Trophoblast cell (in vitro differentiated cells and primary cell): ENCODE results near the gene AMOTL1.

Source experiments
- DNase-seq, 2 donors: peaks; one replicate each; pipeline ENCODE4 v3.0.0-alpha.2; 2016
- H2AFZ ChIP-seq: 2 replicates; pipeline ENCODE4 v1.6.1; 2013; ENCODE audit warnings: low read length, moderate library complexity, mild to moderate bottlenecking; ENCODE audit not compliant: insufficient read depth, poor library complexity
- H2AK5ac ChIP-seq: 2 replicates; pipeline ENCODE4 v1.6.1; 2013; ENCODE audit warnings: mild to moderate bottlenecking, low read length
- H2BK120ac ChIP-seq: 2 replicates; pipeline ENCODE4 v1.6.1; 2013; ENCODE audit warnings: low read length, mild to moderate bottlenecking, moderate library complexity; ENCODE audit not compliant: insufficient read depth, poor library complexity
- H2BK12ac ChIP-seq: 2 replicates; pipeline ENCODE4 v1.6.1; 2013; ENCODE audit warnings: mild to moderate bottlenecking, low read length, moderate library complexity
- H2BK5ac ChIP-seq: 2 replicates; pipeline ENCODE4 v1.6.1; 2013; ENCODE audit warnings: low read length, low read depth, moderate library complexity, mild to moderate bottlenecking; ENCODE audit not compliant: poor library complexity
- H3K14ac ChIP-seq: 2 replicates; pipeline ENCODE4 v1.6.1; 2013; ENCODE audit warnings: mild to moderate bottlenecking, low read length
- H3K18ac ChIP-seq: 2 replicates; pipeline ENCODE4 v1.6.1; 2013; ENCODE audit warnings: mild to moderate bottlenecking, low read length
- H3K23ac ChIP-seq: 2 replicates; pipeline ENCODE4 v1.6.1; 2013; ENCODE audit warnings: low read length
- H3K27ac ChIP-seq: 2 replicates; pipeline ENCODE4 v1.5.1; 2013; ENCODE audit warnings: low read depth, mild to moderate bottlenecking, inconsistent platforms, low read length, moderate library complexity
- H3K27me3 ChIP-seq: 2 replicates; pipeline ENCODE4 v1.6.1; 2013; ENCODE audit warnings: inconsistent platforms, mild to moderate bottlenecking, low read length, moderate library complexity; ENCODE audit not compliant: insufficient read depth
- H3K36me3 ChIP-seq, 2 experiments: 1 replicate in 1 of 2; 2 replicates in 1 of 2; pipeline ENCODE4 v1.6.1; 2013; ENCODE audit warnings: low read length in 2 of 2, mild to moderate bottlenecking in 2 of 2, moderate library complexity in 1 of 2; ENCODE audit not compliant: insufficient read depth in 2 of 2, control insufficient read depth in 1 of 2
- H3K4ac ChIP-seq: 2 replicates; pipeline ENCODE4 v1.6.1; 2013; ENCODE audit warnings: low read depth, mild to moderate bottlenecking, low read length, moderate library complexity
- H3K4me1 ChIP-seq, 2 experiments: 1 replicate in 1 of 2; 2 replicates in 1 of 2; pipeline ENCODE4 v1.6.1; 2013; ENCODE audit warnings: low read length in 2 of 2, mild to moderate bottlenecking in 2 of 2, moderate library complexity in 1 of 2; ENCODE audit not compliant: insufficient read depth in 2 of 2, control insufficient read depth in 1 of 2
- H3K4me2 ChIP-seq: 2 replicates; pipeline ENCODE4 v1.6.1; 2013; ENCODE audit warnings: inconsistent platforms, mild to moderate bottlenecking, low read length, moderate library complexity
- H3K4me3 ChIP-seq: 2 replicates; pipeline ENCODE4 v1.5.1; 2013; ENCODE audit warnings: mild to moderate bottlenecking, low read depth, low read length, inconsistent platforms
- H3K79me1 ChIP-seq: one replicate; pipeline ENCODE4 v1.6.1; 2013; ENCODE audit warnings: low read length
- H3K79me2 ChIP-seq: 2 replicates; pipeline ENCODE4 v1.6.1; 2013; ENCODE audit warnings: low read length, mild to moderate bottlenecking; ENCODE audit not compliant: control insufficient read depth, insufficient read depth, poor library complexity
- H3K9ac ChIP-seq: 2 replicates; pipeline ENCODE4 v1.6.1; 2013; ENCODE audit warnings: mild to moderate bottlenecking, low read length
- H3K9me3 ChIP-seq: 2 replicates; pipeline ENCODE4 v1.6.1; 2013; ENCODE audit warnings: low read depth, mild to moderate bottlenecking, control low read depth, inconsistent platforms, low read length; ENCODE audit not compliant: insufficient read depth
- H4K12ac ChIP-seq: 2 replicates; pipeline ENCODE4 v1.6.1; 2013; ENCODE audit warnings: low read depth, mild to moderate bottlenecking, low read length, moderate library complexity
- H4K8ac ChIP-seq: 2 replicates; pipeline ENCODE4 v1.6.1; 2013; ENCODE audit warnings: low read depth, mild to moderate bottlenecking, low read length, moderate library complexity
- H4K91ac ChIP-seq: one replicate; pipeline ENCODE4 v1.6.1; 2013; ENCODE audit warnings: low read depth, mild to moderate bottlenecking, low read length, moderate library complexity
- WGBS: extraction: QIAGEN DNeasy Blood & Tissue Kit; methylation state at CpG from one replicate; pipeline ENCODE4 v1.1.7; 2013; ENCODE audit warnings: missing lambda C conversion rate; ENCODE audit not compliant: insufficient read length, insufficient coverage; ENCODE audit errors: extremely low coverage; 5-methylcytosine and 5-hydroxymethylcytosine counted together

AMOTL1 gene

GRCh38 chr11:94796190-94796580 lies 28.0 kb downstream of the AMOTL1 start:
- WGBS, result no CpG with 5 or more reads among the region's 2 CpGs
- H3K79me2 ChIP-seq, result peaks cover 8% of the 10 kb centered on the region

GRCh38 chr11:94796863-94797262 lies 28.7 kb downstream of the AMOTL1 start:
- Histone ChIP-seq H2BK120ac (no peak overlapping the region), H4K8ac (no peak overlapping the region), H3K9ac (no peak overlapping the region), H2BK12ac (no peak overlapping the region), H4K91ac (no peak overlapping the region), H3K4me3 (no peak overlapping the region), H3K23ac (no peak overlapping the region), H3K9me3 (peaks cover 5% of the 10 kb centered on the region), H2AFZ (no peak overlapping the region), H3K18ac (no peak overlapping the region), H4K12ac (no peak overlapping the region), H2AK5ac (no peak overlapping the region), H3K27ac (no peak overlapping the region), H3K14ac (no peak overlapping the region), H3K4me2 (no peak overlapping the region), H2BK5ac (no peak overlapping the region), H3K79me2 (peaks cover 4% of the 10 kb centered on the region), H3K36me3 (peaks cover 14 to 26% of the 10 kb centered on the region in 2 experiments), H3K27me3 (no peaks in the 10 kb centered on the region), H3K4me1 (peaks cover 6 to 9% of the 10 kb centered on the region in 2 experiments), H3K4ac (no peak overlapping the region), H3K79me1 (no peaks in the 10 kb centered on the region)
- no CpG with 5 or more reads among the region's 4 CpGs for WGBS
- no peak for DNase-seq

More at GRCh38 chr11:94796190-94796580, 28.0 kb downstream of the AMOTL1 start:
- H2BK5ac ChIP-seq, result no peak overlapping the region
- peaks cover 6 to 9% of the 10 kb centered on the region in 2 experiments for H3K4me1 ChIP-seq
- no peaks in the 10 kb centered on the region for H3K27me3 ChIP-seq
- H2BK12ac ChIP-seq, result no peak overlapping the region
- H4K8ac ChIP-seq, result no peak overlapping the region
- no peak overlapping the region for H3K4me2 ChIP-seq
- no peak overlapping the region for H3K4ac ChIP-seq
- H2AK5ac ChIP-seq, result no peak overlapping the region
- H3K36me3 ChIP-seq, result peaks cover 11 to 21% of the 10 kb centered on the region in 2 experiments
- H3K27ac ChIP-seq, result no peak overlapping the region
- H2AFZ ChIP-seq, result no peak overlapping the region
- no peak overlapping the region for H3K14ac ChIP-seq
- no peak overlapping the region for H3K9ac ChIP-seq
- no peak overlapping the region for H2BK120ac ChIP-seq
- no peak for DNase-seq
- H4K12ac ChIP-seq, result no peak overlapping the region
- H3K23ac ChIP-seq, result no peak overlapping the region
- H3K79me1 ChIP-seq, result no peaks in the 10 kb centered on the region
- H4K91ac ChIP-seq, result no peak overlapping the region
- no peak overlapping the region for H3K4me3 ChIP-seq
- peaks cover 5% of the 10 kb centered on the region for H3K9me3 ChIP-seq
- H3K18ac ChIP-seq, result peak overlapping the region; percentile 41

- Histone ChIP-seq H3K14ac (no peak overlapping the region), H3K4me2 (no peak overlapping the region), H2BK12ac (no peak overlapping the region), H3K36me3 (peaks cover 23 to 40% of the 10 kb centered on the region in 2 experiments), H3K79me1 (no peaks in the 10 kb centered on the region), H3K79me2 (peaks cover 2% of the 10 kb centered on the region), H3K4me1 (peaks cover 0 to 2% of the 10 kb centered on the region in 2 experiments), H3K4me3 (no peak overlapping the region), H4K8ac (no peak overlapping the region), H4K91ac (no peak overlapping the region), H3K23ac (no peak overlapping the region), H3K4ac (no peak overlapping the region), H2BK120ac (no peak overlapping the region), H3K18ac (peak overlapping the region; percentile 17), H3K27ac (no peak overlapping the region), H3K9me3 (peaks cover 5% of the 10 kb centered on the region), H4K12ac (no peak overlapping the region), H2BK5ac (no peak overlapping the region), H3K9ac (no peak overlapping the region), H3K27me3 (no peaks in the 10 kb centered on the region), H2AFZ (no peak overlapping the region), H2AK5ac (no peak overlapping the region)
- WGBS, result no CpG with 5 or more reads among the region's 17 CpGs
- no peak for DNase-seq
These were observed 31.6 kb downstream of the AMOTL1 start for GRCh38 chr11:94799726-94800125.

- H2BK5ac ChIP-seq, result no peak overlapping the region
- H4K91ac ChIP-seq, result no peak overlapping the region
- no peak overlapping the region for H3K14ac ChIP-seq
- H2BK120ac ChIP-seq, result no peak overlapping the region
- H2BK12ac ChIP-seq, result no peak overlapping the region
- H4K8ac ChIP-seq, result no peak overlapping the region
- no peak overlapping the region for H3K4ac ChIP-seq
- H3K9ac ChIP-seq, result no peak overlapping the region
- WGBS, result no CpG with 5 or more reads among the region's 1 CpG
- no peak overlapping the region for H3K4me3 ChIP-seq
- H2AK5ac ChIP-seq, result no peak overlapping the region
- no peaks in the 10 kb centered on the region for H3K27me3 ChIP-seq
- H3K18ac ChIP-seq, result no peak overlapping the region
- no peak overlapping the region for H3K23ac ChIP-seq
- no peak overlapping the region for H2AFZ ChIP-seq
- peaks cover 5% of the 10 kb centered on the region for H3K9me3 ChIP-seq
- H3K79me2 ChIP-seq, result peaks cover 2% of the 10 kb centered on the region
- H3K4me2 ChIP-seq, result no peak overlapping the region
- H3K36me3 ChIP-seq, result peaks cover 23 to 40% of the 10 kb centered on the region in 2 experiments
- H3K4me1 ChIP-seq, result no peaks in the 10 kb centered on the region
- no peak for DNase-seq
- H4K12ac ChIP-seq, result no peak overlapping the region
- H3K79me1 ChIP-seq, result no peaks in the 10 kb centered on the region
- H3K27ac ChIP-seq, result no peak overlapping the region
These were observed 32.3 kb downstream of the AMOTL1 start for GRCh38 chr11:94800414-94800813.
